Nephron progenitor cell (in vitro differentiated cells): ENCODE results near the gene MAMDC2.

ENCODE experiments used
- DNase-seq: peaks from one replicate; pipeline ENCODE4 v3.0.0; 2021
- H3K27ac Mint-ChIP-seq: 2 replicates; pipeline ENCODE4 v1.8.0; 2021; ENCODE audit warnings: mild to moderate bottlenecking, moderate library complexity, mixed read lengths
- H3K27me3 Mint-ChIP-seq: 2 replicates; pipeline ENCODE4 v1.8.0; 2021; ENCODE audit warnings: mild to moderate bottlenecking, low read depth, mixed read lengths; ENCODE audit not compliant: poor library complexity
- H3K36me3 Mint-ChIP-seq: 2 replicates; pipeline ENCODE4 v1.8.0; 2021; ENCODE audit warnings: low read depth, mixed read lengths
- H3K4me1 Mint-ChIP-seq: 2 replicates; pipeline ENCODE4 v1.8.0; 2021; ENCODE audit warnings: mixed read lengths
- H3K4me3 Mint-ChIP-seq: 2 replicates; pipeline ENCODE4 v1.8.0; 2021; ENCODE audit warnings: mild to moderate bottlenecking, moderate library complexity, mixed read lengths
- H3K9me3 Mint-ChIP-seq: 2 replicates; pipeline ENCODE4 v1.8.0; 2021; ENCODE audit warnings: mild to moderate bottlenecking, moderate library complexity, mixed read lengths
- CTCF ChIP-seq: fragments of 200-600 bp; sonication (generic); IDR thresholded peaks from 2 replicates; pipeline ENCODE4 v1.5.0; 2021; ENCODE audit warnings: antibody characterized with exemption

The MAMDC2 gene

GRCh38 chr9:70055406-70056210 lies 12.0 kb downstream of the MAMDC2 start:
- H3K4me3 Mint-ChIP-seq: no peak overlapping the region
- H3K36me3 Mint-ChIP-seq: no peaks in the 10 kb centered on the region
- H3K27ac Mint-ChIP-seq: no peak overlapping the region
- DNase-seq: no peak
- H3K9me3 Mint-ChIP-seq: no peaks in the 10 kb centered on the region
- H3K27me3 Mint-ChIP-seq: no peaks in the 10 kb centered on the region
- peaks cover 4% of the 10 kb centered on the region for H3K4me1 Mint-ChIP-seq
- TF ChIP-seq CTCF: no peak

GRCh38 chr9:70056211-70056944 lies 12.7 kb downstream of the MAMDC2 start:
- Mint-ChIP-seq H3K4me1 (peaks cover 4% of the 10 kb centered on the region), H3K9me3 (no peaks in the 10 kb centered on the region)
- no peak for DNase-seq

GRCh38 chr9:70058569-70059116 lies 15.0 kb downstream of the MAMDC2 start:
- Mint-ChIP-seq H3K4me1 (peaks cover 4% of the 10 kb centered on the region), H3K9me3 (no peaks in the 10 kb centered on the region), H3K27me3 (peaks cover 2% of the 10 kb centered on the region), H3K36me3 (no peaks in the 10 kb centered on the region), H3K27ac (no peak overlapping the region), H3K4me3 (no peak overlapping the region)
- no peak for DNase-seq
- TF ChIP-seq CTCF: no peak

More at GRCh38 chr9:70056211-70056944, 12.7 kb downstream of the MAMDC2 start:
- no peak overlapping the region for H3K4me3 Mint-ChIP-seq
- TF ChIP-seq CTCF: no peak
- H3K27ac Mint-ChIP-seq: no peak overlapping the region
- peaks cover 2% of the 10 kb centered on the region for H3K27me3 Mint-ChIP-seq
- no peaks in the 10 kb centered on the region for H3K36me3 Mint-ChIP-seq

- Mint-ChIP-seq H3K4me3 (no peak overlapping the region), H3K4me1 (no peaks in the 10 kb centered on the region), H3K36me3 (no peaks in the 10 kb centered on the region), H3K9me3 (no peaks in the 10 kb centered on the region), H3K27ac (no peak overlapping the region), H3K27me3 (peaks cover 7% of the 10 kb centered on the region)
- TF ChIP-seq CTCF: no peak
- no peak for DNase-seq
Measured at GRCh38 chr9:70060148-70060882, 16.7 kb downstream of the MAMDC2 start.

GRCh38 chr9:70060883-70061507 lies 17.3 kb downstream of the MAMDC2 start:
- TF ChIP-seq CTCF: no peak

More at GRCh38 chr9:70060883-70061507, 17.3 kb downstream of the MAMDC2 start:
- Mint-ChIP-seq H3K4me3 (no peak overlapping the region), H3K27ac (peak overlapping the region; percentile 10), H3K36me3 (no peaks in the 10 kb centered on the region), H3K4me1 (no peaks in the 10 kb centered on the region), H3K27me3 (peaks cover 7% of the 10 kb centered on the region), H3K9me3 (no peaks in the 10 kb centered on the region)
- DNase-seq: no peak
